Measurements from ENCODE around the gene SLC9A8. TPM values are rescaled to one million over a fixed set of nuclear protein-coding genes. Genes with fewer than 3 reads are reported as not detected.

SLC9A8 gene
- total RNA-seq, 1 experiment from 2014 or later = 7.5 TPM

DNA sequence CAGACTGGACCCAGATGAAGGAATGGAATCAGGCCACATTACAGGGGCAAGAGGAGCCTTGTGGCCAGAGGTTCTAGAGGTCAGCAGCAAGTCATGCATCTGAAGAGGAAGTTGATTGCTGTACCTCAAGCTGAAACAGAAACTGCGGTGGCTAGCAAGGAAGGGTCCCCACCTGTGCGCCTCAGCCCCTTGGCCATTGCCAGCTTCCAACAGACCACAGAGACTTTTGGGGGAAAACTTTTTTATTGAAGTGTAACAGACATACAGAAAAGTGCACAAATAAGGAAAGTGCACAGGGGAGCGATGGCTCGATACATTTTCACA is 26.8 kb upstream of the SLC9A8 start:
- H3K4me1 Mint-ChIP-seq = peaks cover 3 to 13% of the 10 kb centered on the region in 2 experiments; a peak in 3 of 4 replicates
- H2AFZ ChIP-seq (ENCODE audit: low read length) = no peak overlapping the region
- no peaks in the 10 kb centered on the region for H3K36me3 Mint-ChIP-seq (ENCODE audit: insufficient read depth in 1 of 3, low read depth in 3 of 3)
- H2AK5ac ChIP-seq (ENCODE audit: insufficient read length, low read length) = no peak overlapping the region
- no peaks in the 10 kb centered on the region for H3K9me3 Mint-ChIP-seq
- H2BK120ac ChIP-seq (ENCODE audit: low read depth, low read length, poor library complexity, severe bottlenecking) = no peak overlapping the region
- DNase-seq = no peak
- no peaks in the 10 kb centered on the region for H3K9me3 ChIP-seq (ENCODE audit: control insufficient read depth, low read depth, low read length)
- H3K27ac ChIP-seq (ENCODE audit: insufficient read length, low read depth, low read length) = no peak overlapping the region
- H2BK20ac ChIP-seq (ENCODE audit: low read depth, low read length, poor library complexity, severe bottlenecking) = no peak overlapping the region
- H3K23me2 ChIP-seq (ENCODE audit: insufficient read length, low read depth, low read length, poor library complexity, severe bottlenecking) = no peaks in the 10 kb centered on the region
- no peak overlapping the region for H3K4ac ChIP-seq (ENCODE audit: low read depth, low read length)
- no peak overlapping the region for H2BK15ac ChIP-seq (ENCODE audit: low read depth, low read length)
- H3K9ac ChIP-seq (ENCODE audit: extremely low read depth, insufficient read length, low read length) = no peak overlapping the region
- H3K27me3 ChIP-seq (ENCODE audit: insufficient read depth, low read length) = no peaks in the 10 kb centered on the region
- no peak overlapping the region for H4K5ac ChIP-seq (ENCODE audit: insufficient read length, low read depth, low read length)
- no peaks in the 10 kb centered on the region for H4K20me1 ChIP-seq (ENCODE audit: control insufficient read depth, insufficient read depth, insufficient read length)
- no CpG with 5 or more reads among the region's 4 CpGs for WGBS (ENCODE audit: extremely low coverage, insufficient read length, low lambda C conversion rate)
- H4K91ac ChIP-seq (ENCODE audit: insufficient read length, low read depth, low read length) = no peak overlapping the region
- no peak overlapping the region for H3T11ph ChIP-seq (ENCODE audit: low read length)
- H3K4me1 ChIP-seq (ENCODE audit: insufficient read depth, low read length) = no peaks in the 10 kb centered on the region
- H3K18ac ChIP-seq (ENCODE audit: insufficient read length, low read depth, low read length) = no peak overlapping the region
- no peak overlapping the region for H2BK12ac ChIP-seq (ENCODE audit: insufficient read length, low read depth, low read length)
- H3K79me1 ChIP-seq (ENCODE audit: insufficient read depth, low read depth, low read length, poor library complexity, severe bottlenecking) = no peaks in the 10 kb centered on the region
- no peaks in the 10 kb centered on the region for H3K79me2 ChIP-seq (ENCODE audit: insufficient read depth, low read length)
- no peak overlapping the region for H3K4me3 Mint-ChIP-seq
- no peaks in the 10 kb centered on the region for H3K27me3 Mint-ChIP-seq (ENCODE audit: low read depth)
- H3K14ac ChIP-seq (ENCODE audit: insufficient read depth, low read length) = no peak overlapping the region
- H4K8ac ChIP-seq (replicated peaks; ENCODE audit: insufficient read length, low read depth, low read length) = no peak overlapping the region
- no peak overlapping the region for H3K4me2 ChIP-seq (ENCODE audit: insufficient read depth, insufficient read length, low read length)
- TF ChIP-seq, protein P1, sequence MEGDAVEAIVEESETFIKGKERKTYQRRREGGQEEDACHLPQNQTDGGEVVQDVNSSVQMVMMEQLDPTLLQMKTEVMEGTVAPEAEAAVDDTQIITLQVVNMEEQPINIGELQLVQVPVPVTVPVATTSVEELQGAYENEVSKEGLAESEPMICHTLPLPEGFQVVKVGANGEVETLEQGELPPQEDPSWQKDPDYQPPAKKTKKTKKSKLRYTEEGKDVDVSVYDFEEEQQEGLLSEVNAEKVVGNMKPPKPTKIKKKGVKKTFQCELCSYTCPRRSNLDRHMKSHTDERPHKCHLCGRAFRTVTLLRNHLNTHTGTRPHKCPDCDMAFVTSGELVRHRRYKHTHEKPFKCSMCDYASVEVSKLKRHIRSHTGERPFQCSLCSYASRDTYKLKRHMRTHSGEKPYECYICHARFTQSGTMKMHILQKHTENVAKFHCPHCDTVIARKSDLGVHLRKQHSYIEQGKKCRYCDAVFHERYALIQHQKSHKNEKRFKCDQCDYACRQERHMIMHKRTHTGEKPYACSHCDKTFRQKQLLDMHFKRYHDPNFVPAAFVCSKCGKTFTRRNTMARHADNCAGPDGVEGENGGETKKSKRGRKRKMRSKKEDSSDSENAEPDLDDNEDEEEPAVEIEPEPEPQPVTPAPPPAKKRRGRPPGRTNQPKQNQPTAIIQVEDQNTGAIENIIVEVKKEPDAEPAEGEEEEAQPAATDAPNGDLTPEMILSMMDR (conservative IDR thresholded peaks at IDR 0.05) = no peak
- H3K23ac ChIP-seq (ENCODE audit: insufficient read length, low read depth, low read length) = no peak overlapping the region
- no peak overlapping the region for H2BK5ac ChIP-seq (ENCODE audit: insufficient read length, low read length)
- H3K27ac Mint-ChIP-seq = 0 out of 7 replicates have a peak overlapping the region, but pooled peaks of 1 of the 3 experiments have one; percentile 18
- no peak overlapping the region for H3K56ac ChIP-seq (ENCODE audit: insufficient read length, low read depth, low read length)

All from H9 (cell line).